Stimulated activated naive B cell treated with anti-CD40 and anti-IgM and Interleukin-4, amounts not matched to agents 10 μg/mL and 1 μg/mL and 100 μg/mL, for 72 hours (primary cell): Measurements from ENCODE around the gene PHGDH.

Experiments used
- ATAC-seq, 2 donors: fragments of 150-1000 bp; cut with Tn5 transposase; replicated peaks; 2 replicates each; pipeline ENCODE4 v1.10.0; 2021; ENCODE audit warnings: moderate library complexity in 1 of 2
- DNase-seq: peaks from one replicate; pipeline ENCODE4 v3.0.0; 2021
- H3K27ac Mint-ChIP-seq: one replicate; pipeline ENCODE4 v1.8.0; 2022; ENCODE audit warnings: mild to moderate bottlenecking, mixed read lengths
- H3K27me3 Mint-ChIP-seq, 2 donors: one replicate each; pipeline ENCODE4 v1.8.0; 2022; ENCODE audit warnings: mixed read lengths in 2 of 2
- H3K36me3 Mint-ChIP-seq, 2 donors: one replicate each; pipeline ENCODE4 v1.8.0; 2022; ENCODE audit warnings: mixed read lengths in 2 of 2, mild to moderate bottlenecking in 1 of 2
- H3K4me1 Mint-ChIP-seq, 2 donors: one replicate each; pipeline ENCODE4 v1.8.0; 2022; ENCODE audit warnings: mixed read lengths in 2 of 2, mild to moderate bottlenecking in 1 of 2
- H3K4me3 Mint-ChIP-seq, 2 donors: one replicate each; pipeline ENCODE4 v1.8.0; 2022; ENCODE audit warnings: mild to moderate bottlenecking in 2 of 2, mixed read lengths in 2 of 2, moderate library complexity in 1 of 2
- H3K9me3 Mint-ChIP-seq, 2 donors: one replicate each; pipeline ENCODE4 v1.8.0; 2022; ENCODE audit warnings: mixed read lengths in 2 of 2, mild to moderate bottlenecking in 1 of 2

Gene PHGDH

GRCh38 chr1:119711804-119712341 is at the start of gene PHGDH:
PHGDH (plus strand) TSS chr1:119711934; CDS start chr1:119712023, 89 bp downstream.
- Mint-ChIP-seq H3K27me3 (peaks cover 37 to 52% of the 10 kb centered on the region in 2 donors), H3K9me3 (no peaks in the 10 kb centered on the region), H3K4me3 (peak within 1 kb of the TSS; percentile 86 to 89), H3K36me3 (peaks cover 0 to 4% of the 10 kb centered on the region in 2 donors), H3K4me1 (peaks cover 12 to 21% of the 10 kb centered on the region in 2 donors), H3K27ac (peak within 1 kb of the TSS; percentile 65)
- peak; percentile 81 for ATAC-seq
- peak; percentile 23 for DNase-seq

- Mint-ChIP-seq H3K4me3 (peak overlapping the region; percentile 7 to 12), H3K27ac (no peak overlapping the region), H3K9me3 (no peaks in the 10 kb centered on the region), H3K27me3 (peaks cover 24 to 32% of the 10 kb centered on the region in 2 donors), H3K36me3 (no peaks in the 10 kb centered on the region), H3K4me1 (peaks cover 23 to 37% of the 10 kb centered on the region in 2 donors)
- DNase-seq (peak; percentile 5), ATAC-seq (peak; percentile 85)
These were observed 49.7 kb upstream of the PHGDH start for GRCh38 chr1:119662034-119662437.

GRCh38 chr1:119664067-119664466 is 47.7 kb upstream of the PHGDH start:
- DNase-seq (no peak), ATAC-seq (no peak)
- no peaks in the 10 kb centered on the region for H3K9me3 Mint-ChIP-seq
- peaks cover 23 to 37% of the 10 kb centered on the region in 2 donors for H3K4me1 Mint-ChIP-seq
- no peaks in the 10 kb centered on the region for H3K36me3 Mint-ChIP-seq
- no peak overlapping the region for H3K4me3 Mint-ChIP-seq
- H3K27me3 Mint-ChIP-seq = peaks cover 24 to 28% of the 10 kb centered on the region in 2 donors
- H3K27ac Mint-ChIP-seq = no peak overlapping the region

- DNase-seq (no peak), ATAC-seq (no peak)
- H3K4me3 Mint-ChIP-seq = no peak overlapping the region
These were observed 44.6 kb upstream of the PHGDH start for GRCh38 chr1:119667173-119667572.

GRCh38 chr1:119670898-119671297 is 40.8 kb upstream of the PHGDH start:
- Mint-ChIP-seq H3K4me1 (peaks cover 2 to 7% of the 10 kb centered on the region in 2 donors), H3K27ac (no peak overlapping the region), H3K36me3 (no peaks in the 10 kb centered on the region), H3K4me3 (no peak overlapping the region), H3K27me3 (peaks cover 19 to 39% of the 10 kb centered on the region in 2 donors), H3K9me3 (peaks cover 0 to 2% of the 10 kb centered on the region in 2 donors)
- no peak for ATAC-seq
- no peak for DNase-seq

More at GRCh38 chr1:119667173-119667572, 44.6 kb upstream of the PHGDH start:
- peaks cover 14 to 28% of the 10 kb centered on the region in 2 donors for H3K27me3 Mint-ChIP-seq
- H3K27ac Mint-ChIP-seq = no peak overlapping the region
- H3K4me1 Mint-ChIP-seq = peaks cover 5 to 10% of the 10 kb centered on the region in 2 donors
- peaks cover 0 to 2% of the 10 kb centered on the region in 2 donors for H3K9me3 Mint-ChIP-seq
- H3K36me3 Mint-ChIP-seq = no peaks in the 10 kb centered on the region

GRCh38 chr1:119673171-119673940 is 38.4 kb upstream of the PHGDH start:
- Mint-ChIP-seq H3K4me3 (no peak overlapping the region), H3K9me3 (peaks cover 0 to 2% of the 10 kb centered on the region in 2 donors), H3K4me1 (peaks cover 2 to 8% of the 10 kb centered on the region in 2 donors), H3K27ac (no peak overlapping the region), H3K27me3 (peaks cover 23 to 50% of the 10 kb centered on the region in 2 donors), H3K36me3 (no peaks in the 10 kb centered on the region)
- no peak for ATAC-seq
- DNase-seq = no peak

- peaks cover 0 to 2% of the 10 kb centered on the region in 2 donors for H3K9me3 Mint-ChIP-seq
- no peak overlapping the region for H3K27ac Mint-ChIP-seq
- no peaks in the 10 kb centered on the region for H3K36me3 Mint-ChIP-seq
- no peak for DNase-seq
- H3K4me1 Mint-ChIP-seq = peaks cover 2 to 8% of the 10 kb centered on the region in 2 donors
- no peak overlapping the region for H3K4me3 Mint-ChIP-seq
- H3K27me3 Mint-ChIP-seq = peaks cover 24 to 57% of the 10 kb centered on the region in 2 donors
- no peak for ATAC-seq
These were observed 37.6 kb upstream of the PHGDH start for GRCh38 chr1:119674111-119674526.

- Mint-ChIP-seq H3K36me3 (no peaks in the 10 kb centered on the region), H3K27me3 (peaks cover 20 to 52% of the 10 kb centered on the region in 2 donors), H3K4me1 (peaks cover 2 to 8% of the 10 kb centered on the region in 2 donors), H3K4me3 (no peak overlapping the region), H3K9me3 (peaks cover 0 to 2% of the 10 kb centered on the region in 2 donors), H3K27ac (no peak overlapping the region)
- DNase-seq (peak; percentile 11), ATAC-seq (peak; percentile 83 to 85)
These were observed 36.9 kb upstream of the PHGDH start for GRCh38 chr1:119674835-119675289.

GRCh38 chr1:119675349-119676345 is 36.1 kb upstream of the PHGDH start:
- peaks cover 0 to 2% of the 10 kb centered on the region in 2 donors for H3K9me3 Mint-ChIP-seq
- H3K4me1 Mint-ChIP-seq = peaks cover 2 to 8% of the 10 kb centered on the region in 2 donors
- peaks cover 19 to 49% of the 10 kb centered on the region in 2 donors for H3K27me3 Mint-ChIP-seq

GRCh38 chr1:119676571-119677206 is 35.0 kb upstream of the PHGDH start:
- Mint-ChIP-seq H3K9me3 (no peaks in the 10 kb centered on the region), H3K4me3 (no peak overlapping the region), H3K36me3 (no peaks in the 10 kb centered on the region), H3K27ac (no peak overlapping the region), H3K4me1 (peaks cover 2 to 8% of the 10 kb centered on the region in 2 donors), H3K27me3 (peaks cover 19 to 42% of the 10 kb centered on the region in 2 donors)
- no peak for DNase-seq
- ATAC-seq = no peak

More at GRCh38 chr1:119675349-119676345, 36.1 kb upstream of the PHGDH start:
- no peak overlapping the region for H3K27ac Mint-ChIP-seq
- ATAC-seq (peak; percentile 74 to 80), DNase-seq (peak; percentile 37)
- no peaks in the 10 kb centered on the region for H3K36me3 Mint-ChIP-seq
- H3K4me3 Mint-ChIP-seq = peak overlapping the region; percentile 49 to 70

GRCh38 chr1:119679223-119679622 is 32.5 kb upstream of the PHGDH start:
- H3K9me3 Mint-ChIP-seq = no peaks in the 10 kb centered on the region
- H3K36me3 Mint-ChIP-seq = no peaks in the 10 kb centered on the region

GRCh38 chr1:119680193-119680592 is 31.5 kb upstream of the PHGDH start:
- DNase-seq = no peak
- H3K27ac Mint-ChIP-seq = no peak overlapping the region
- H3K36me3 Mint-ChIP-seq = no peaks in the 10 kb centered on the region
- H3K4me1 Mint-ChIP-seq = peaks cover 2 to 8% of the 10 kb centered on the region in 2 donors
- ATAC-seq = no peak
- H3K9me3 Mint-ChIP-seq = no peaks in the 10 kb centered on the region
- H3K27me3 Mint-ChIP-seq = peaks cover 13 to 24% of the 10 kb centered on the region in 2 donors
- no peak overlapping the region for H3K4me3 Mint-ChIP-seq

More at GRCh38 chr1:119679223-119679622, 32.5 kb upstream of the PHGDH start:
- Mint-ChIP-seq H3K27ac (no peak overlapping the region), H3K4me1 (peaks cover 2 to 8% of the 10 kb centered on the region in 2 donors), H3K27me3 (peaks cover 13 to 29% of the 10 kb centered on the region in 2 donors), H3K4me3 (no peak overlapping the region)
- DNase-seq (no peak), ATAC-seq (no peak)

- no peaks in the 10 kb centered on the region for H3K9me3 Mint-ChIP-seq
- DNase-seq (no peak), ATAC-seq (no peak)
- H3K4me3 Mint-ChIP-seq = no peak overlapping the region
- peaks cover 9 to 21% of the 10 kb centered on the region in 2 donors for H3K27me3 Mint-ChIP-seq
- no peak overlapping the region for H3K27ac Mint-ChIP-seq
- no peaks in the 10 kb centered on the region for H3K36me3 Mint-ChIP-seq
- peaks cover under 1 to 2% of the 10 kb centered on the region in 2 donors for H3K4me1 Mint-ChIP-seq
These were observed 31.0 kb upstream of the PHGDH start for GRCh38 chr1:119680723-119681122.
